NCI-H2196 treated with DMSO at 0.1 percent for 48 hours (cell line): ENCODE results near the gene NANOS1.

ENCODE experiments used
- DNase-seq: peaks from one replicate; lab custom pipeline; 2025; ENCODE audit not compliant: unreplicated experiment; lab: John Stamatoyannopoulos, UW

NANOS1 gene, protein sequence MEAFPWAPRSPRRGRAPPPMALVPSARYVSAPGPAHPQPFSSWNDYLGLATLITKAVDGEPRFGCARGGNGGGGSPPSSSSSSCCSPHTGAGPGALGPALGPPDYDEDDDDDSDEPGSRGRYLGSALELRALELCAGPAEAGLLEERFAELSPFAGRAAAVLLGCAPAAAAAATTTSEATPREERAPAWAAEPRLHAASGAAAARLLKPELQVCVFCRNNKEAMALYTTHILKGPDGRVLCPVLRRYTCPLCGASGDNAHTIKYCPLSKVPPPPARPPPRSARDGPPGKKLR

DNA sequence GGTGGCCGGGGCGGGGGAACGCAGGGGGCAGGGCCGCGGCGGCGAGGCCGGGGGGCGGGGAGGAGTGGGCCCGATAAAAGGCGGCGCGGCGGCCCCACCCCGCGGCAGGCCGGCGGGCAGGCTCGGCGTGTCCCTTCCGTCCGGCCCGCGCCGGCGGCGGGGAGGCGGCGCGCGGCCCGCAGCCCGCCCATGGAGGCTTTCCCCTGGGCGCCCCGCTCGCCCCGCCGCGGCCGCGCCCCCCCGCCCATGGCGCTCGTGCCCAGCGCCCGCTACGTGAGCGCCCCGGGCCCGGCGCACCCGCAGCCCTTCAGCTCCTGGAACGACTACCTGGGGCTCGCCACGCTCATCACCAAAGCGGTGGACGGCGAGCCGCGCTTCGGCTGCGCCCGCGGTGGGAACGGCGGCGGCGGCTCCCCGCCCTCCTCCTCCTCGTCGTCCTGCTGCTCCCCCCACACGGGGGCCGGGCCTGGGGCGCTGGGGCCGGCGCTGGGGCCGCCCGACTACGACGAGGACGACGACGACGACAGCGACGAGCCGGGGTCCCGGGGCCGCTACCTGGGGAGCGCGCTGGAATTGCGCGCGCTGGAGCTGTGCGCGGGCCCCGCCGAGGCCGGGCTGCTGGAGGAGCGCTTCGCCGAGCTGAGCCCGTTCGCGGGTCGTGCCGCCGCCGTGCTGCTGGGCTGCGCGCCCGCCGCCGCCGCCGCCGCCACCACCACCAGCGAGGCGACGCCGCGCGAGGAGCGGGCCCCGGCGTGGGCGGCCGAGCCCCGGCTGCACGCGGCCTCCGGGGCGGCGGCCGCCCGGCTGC is at the start of gene NANOS1:
NANOS1 (plus strand) TSS at position 102 of the 808 bp plus-strand sequence; CDS start at position 190, 88 bp downstream.
- no peak for DNase-seq

DNA sequence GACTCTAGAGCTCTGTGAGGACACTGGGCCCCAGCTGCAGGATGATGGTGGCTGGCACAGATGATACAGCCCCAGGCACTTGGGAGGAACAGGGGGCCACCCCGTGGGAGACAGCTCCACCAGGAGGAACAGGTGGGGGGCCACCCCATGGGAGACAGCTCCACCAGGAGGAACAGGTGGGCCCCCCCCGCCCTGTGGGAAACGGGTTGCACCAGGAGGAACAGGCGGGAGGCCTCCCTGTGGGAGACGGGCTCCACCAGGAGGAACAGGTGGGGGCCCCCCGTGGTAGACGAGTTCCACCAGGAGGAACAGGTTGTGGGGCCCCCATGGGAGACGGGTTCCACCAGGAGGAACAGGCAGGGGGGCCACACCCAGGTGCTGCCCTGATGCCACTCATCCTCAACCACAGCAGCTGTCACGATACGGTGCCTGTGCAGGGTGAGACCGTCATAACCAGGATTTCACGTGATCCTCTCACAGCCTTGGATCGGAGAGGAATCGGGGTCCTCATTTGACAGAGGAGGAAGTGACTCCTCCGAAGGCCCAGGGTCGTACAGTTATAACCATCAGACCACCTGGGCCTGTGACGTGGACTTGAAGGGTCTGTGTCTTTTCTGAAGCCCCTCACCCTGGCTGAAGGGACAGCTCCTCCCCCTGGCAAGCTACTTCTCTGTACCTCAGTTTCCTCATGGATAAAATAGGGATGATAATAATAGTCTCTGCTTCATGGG is 49.2 kb upstream of the NANOS1 start:
- no peak for DNase-seq

DNA sequence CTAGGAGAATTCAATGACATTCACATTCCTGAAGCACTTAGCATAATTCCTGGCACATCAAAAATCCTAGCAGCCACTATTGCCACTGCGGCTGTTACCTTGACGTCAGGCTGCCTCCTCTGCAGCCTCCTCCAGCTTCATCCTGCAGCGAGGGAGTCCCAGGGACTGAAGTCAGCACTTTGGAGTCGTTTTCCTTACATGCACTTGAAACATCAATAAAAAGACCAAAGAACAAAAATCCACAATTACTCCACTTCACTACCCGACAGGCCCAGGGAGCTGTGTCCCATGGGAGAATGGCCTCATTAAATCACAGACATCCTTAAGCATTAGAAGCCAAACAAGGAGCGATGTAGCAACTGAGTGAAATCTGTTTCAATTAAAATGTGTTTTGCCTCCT is 48.6 kb upstream of the NANOS1 start:
- no peak for DNase-seq

DNA sequence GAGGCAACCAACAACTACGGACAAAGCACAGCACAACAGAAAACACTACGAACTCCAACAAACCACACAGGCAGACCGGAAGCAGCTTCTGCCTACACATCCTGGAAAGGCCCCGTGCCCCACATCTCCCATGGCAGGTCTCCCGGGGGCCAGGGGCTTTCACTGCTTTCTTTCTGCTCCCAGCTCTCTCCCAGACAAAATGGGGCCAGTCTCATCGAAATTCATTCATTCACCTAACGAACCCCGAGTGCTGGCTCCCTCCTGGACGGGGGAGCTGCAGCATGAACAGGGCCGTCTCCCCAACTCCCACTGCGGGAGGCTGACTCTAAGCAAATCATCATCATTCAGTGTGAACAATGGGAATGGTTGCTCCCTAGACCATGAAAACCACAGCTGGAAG is 47.6 kb upstream of the NANOS1 start:
- no peak for DNase-seq

DNA sequence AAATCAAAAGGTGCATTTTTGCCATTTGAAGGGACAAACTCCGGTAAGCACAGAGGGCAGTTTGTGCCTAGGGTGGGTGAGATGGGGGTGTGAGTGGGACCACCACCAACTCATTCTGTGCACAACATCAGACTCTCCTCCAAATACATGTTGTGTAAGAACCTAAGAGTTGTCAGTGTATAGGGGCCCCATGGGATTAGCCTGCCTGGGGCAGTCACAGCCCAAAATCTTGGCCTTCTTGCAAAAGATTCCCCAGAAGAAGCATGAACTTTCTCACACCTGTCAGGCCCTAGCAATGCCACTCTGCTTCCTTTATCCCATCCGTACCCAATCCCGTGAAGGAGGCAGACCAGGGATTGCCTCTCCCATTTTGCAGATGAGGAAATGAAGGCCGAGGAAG is 47.1 kb upstream of the NANOS1 start:
- DNase-seq = no peak

DNA sequence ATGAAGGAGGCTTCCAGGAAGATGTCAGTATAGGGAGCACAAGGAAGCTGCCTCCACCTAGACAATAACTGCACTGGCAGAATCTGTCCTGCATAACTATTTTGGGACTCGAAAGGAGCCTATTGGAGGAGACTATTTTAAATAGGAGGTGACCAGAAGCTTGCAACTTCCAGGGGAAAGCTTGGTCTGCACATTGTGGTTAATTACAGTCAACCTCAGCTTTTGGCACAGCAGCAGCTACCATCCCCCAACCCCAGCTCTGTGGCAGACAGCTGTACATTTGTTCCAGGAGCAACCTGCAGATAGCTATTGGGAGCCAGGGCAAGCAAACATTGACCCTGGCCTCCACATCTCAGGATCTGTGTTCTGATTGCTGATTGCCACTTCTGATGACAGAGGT is 46.3 kb upstream of the NANOS1 start:
- DNase-seq = no peak

DNA sequence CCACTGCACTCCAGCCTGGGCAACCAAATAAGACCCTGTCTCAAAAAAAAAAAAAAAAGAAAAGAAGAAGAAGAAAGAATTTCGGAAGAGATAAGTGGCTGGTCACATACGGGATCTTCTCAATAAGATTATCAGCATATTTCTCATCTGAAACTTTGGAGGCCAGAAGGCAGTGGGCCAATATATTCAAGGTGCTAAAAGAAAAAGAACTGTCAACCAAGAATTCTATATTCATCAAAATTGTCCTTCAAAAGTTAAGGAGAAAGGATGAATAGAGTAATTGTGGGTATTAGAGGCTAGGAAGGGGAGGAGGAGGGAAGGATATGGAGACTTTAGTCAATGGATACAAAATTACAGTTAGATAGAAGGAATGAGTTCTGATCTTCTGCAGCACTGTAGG is 43.9 kb upstream of the NANOS1 start:
- no peak for DNase-seq

DNA sequence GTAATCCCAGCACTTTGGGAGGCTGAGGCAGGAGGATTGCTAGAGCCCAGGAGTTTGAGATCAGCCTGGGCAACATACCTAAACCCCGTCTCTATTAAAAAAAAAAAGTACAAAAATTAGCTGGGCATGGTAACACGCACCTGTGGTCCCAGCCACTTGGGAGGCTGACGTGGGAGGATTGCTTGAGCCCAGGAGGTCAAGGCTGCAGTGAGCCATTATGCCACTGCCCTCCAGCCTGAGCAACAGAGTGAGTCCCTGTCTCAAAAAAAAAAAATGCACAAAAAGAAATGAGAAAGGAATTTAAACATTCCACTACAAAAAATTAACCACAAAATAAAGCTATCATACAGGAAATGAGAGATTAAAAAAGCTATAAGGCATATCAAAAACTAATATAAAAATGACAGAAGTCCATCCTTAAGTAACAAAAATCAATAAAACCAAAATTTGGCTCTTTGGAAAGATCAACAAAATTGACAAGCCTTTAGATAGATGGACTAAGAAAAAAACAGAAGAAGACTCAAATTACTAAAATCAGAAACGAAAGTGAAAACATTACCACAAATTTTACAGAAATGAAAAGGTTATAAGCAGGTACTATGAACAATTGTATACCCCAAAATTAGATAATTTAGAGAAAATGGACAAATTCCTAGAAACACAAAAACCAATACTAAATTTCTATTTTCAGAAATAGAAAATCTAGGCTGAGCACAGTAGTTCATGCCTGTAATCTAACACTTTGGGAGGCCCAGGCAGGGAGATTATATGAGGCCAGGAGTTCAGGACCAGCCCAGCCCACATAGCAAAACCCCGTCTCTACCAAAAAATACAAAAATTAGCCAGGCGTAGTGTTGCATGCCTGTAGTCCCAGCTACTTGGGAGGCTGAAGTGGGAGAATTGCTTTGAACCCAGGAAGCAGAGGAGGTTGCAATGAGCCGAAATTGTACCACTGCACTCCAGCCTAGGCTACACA is 42.4 kb upstream of the NANOS1 start:
- no peak for DNase-seq

DNA sequence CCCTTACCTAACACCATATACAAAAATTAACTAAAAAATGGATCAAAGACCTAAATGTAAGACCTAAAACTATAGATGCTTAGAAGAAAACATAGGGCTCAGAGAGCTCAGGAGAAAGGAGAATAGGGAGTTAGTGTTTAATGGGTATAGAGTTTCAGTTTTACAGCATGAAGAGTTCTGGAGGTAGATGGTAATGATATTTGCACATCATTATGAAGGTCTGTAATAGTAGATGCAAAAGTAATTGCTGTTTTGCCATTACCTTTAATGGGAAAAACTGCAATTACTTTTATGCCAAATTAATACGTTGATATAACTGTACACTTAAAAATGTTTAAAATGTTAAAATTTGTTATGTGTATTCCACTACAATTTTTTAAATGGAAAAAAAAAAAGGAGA is 39.2 kb upstream of the NANOS1 start:
- DNase-seq = no peak

DNA sequence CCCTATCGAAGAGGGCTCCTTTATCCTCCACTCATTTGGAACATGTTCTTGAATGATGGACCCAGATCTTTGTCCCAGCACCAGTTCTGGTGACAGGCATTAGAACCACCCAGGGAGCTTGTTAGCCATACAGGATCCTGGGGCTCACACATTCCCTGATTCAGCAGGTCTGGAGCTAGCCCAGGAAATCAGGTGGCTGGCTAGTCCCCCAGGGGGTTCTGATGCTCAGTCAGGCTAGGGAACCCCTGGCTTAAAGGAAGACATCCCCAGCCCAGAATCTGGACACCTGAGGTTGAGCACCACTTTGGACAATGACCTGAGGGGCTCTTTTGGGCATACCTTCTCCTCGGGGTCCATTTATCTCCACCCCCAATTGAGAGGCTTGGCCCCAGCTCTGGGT is 37.0 kb upstream of the NANOS1 start:
- no peak for DNase-seq

DNA sequence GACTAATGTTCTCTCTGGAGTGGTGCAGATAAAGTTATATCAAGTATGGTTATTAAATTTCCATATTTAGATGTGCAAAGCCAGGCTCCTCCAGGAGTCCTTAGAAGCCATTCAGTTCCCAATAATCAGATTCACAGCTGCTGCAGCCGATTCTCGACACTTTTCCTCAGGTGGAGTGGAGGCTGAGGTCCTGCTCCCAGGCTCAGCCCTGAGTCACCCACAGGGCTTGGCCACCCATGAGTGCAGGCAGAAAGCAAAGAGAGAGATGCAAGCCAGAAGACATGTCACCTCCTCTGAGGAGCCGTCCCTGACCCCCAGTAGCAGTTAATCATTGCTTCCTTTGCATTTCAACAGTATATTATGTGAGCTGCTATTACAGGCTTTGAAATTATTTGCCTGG is 36.3 kb upstream of the NANOS1 start:
- DNase-seq = no peak

DNA sequence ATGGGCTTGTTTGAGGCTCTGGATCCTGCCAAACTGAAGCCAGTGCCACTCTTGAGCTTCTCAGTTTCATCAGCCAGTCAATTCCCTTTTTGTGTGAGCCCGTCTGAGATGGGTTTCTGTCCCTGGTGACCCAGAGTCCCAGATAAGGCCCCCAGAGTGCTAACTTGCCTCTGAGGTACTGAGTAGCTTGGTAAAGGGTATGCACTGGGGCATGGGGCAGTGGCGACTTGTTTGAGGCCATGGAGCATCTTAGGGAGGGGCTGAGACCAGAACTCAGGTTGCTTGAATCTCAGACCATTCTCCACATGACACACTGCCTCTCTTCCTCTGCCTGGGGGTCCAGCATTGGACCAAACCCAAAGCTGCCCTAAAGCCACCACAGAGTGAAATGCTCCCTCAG is 35.2 kb upstream of the NANOS1 start:
- DNase-seq = no peak

DNA sequence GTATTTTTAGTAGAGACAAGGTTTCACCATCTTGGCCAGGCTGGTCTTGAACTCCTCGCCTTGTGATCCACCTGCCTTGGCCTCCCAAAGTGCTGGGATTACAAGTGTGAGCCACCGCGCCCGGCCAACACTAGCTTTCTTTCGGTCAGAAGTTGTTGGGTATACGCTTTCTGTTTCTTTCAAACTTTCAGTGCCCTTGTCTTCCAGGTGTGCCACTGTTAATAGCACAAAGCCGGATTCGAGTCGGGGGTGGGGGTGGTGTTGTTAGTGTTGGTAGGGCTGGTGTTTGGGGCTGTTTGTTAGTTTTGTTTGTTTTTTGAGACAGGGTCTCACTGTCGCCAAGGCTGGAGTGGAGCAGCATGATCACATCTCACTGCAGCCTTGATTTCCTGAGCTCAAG is 33.8 kb upstream of the NANOS1 start:
- DNase-seq = no peak

DNA sequence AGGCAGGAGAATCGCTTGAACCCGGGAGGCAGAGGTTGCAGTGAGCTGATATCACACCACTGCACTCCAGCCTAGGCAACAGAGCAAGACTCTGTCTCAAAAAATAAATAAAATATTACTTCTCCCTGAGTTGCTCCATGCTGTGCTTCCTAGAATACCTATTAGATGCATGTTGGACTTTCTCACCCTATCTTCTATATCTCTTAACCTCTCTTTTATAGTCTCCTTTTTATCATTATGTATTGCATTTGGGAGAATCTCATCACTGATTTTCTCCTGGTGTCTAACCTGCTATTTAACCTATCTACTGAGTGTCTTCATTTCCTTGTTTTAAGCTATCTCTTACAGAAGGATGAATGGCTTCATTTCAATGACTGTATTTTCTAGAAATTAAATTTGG is 32.1 kb upstream of the NANOS1 start:
- no peak for DNase-seq

DNA sequence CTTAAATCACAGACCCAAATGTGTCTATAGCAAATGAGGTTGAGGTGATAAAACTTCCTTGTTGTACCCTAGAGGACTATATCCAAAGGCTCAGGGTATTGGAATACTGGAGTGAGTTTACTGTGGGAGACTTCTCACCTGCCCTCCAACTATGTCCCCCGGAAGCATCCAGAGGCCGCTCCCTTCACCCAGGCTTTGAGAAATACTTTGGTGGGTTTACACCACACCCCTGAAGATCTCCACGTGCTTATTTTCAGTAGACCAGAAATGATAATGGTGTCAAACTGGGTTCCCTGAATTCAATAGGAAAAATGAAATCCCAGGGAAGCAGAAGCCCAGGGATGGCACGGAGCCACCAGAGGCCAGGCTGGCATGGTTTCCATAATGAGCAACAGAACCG is 31.3 kb upstream of the NANOS1 start:
- no peak for DNase-seq

DNA sequence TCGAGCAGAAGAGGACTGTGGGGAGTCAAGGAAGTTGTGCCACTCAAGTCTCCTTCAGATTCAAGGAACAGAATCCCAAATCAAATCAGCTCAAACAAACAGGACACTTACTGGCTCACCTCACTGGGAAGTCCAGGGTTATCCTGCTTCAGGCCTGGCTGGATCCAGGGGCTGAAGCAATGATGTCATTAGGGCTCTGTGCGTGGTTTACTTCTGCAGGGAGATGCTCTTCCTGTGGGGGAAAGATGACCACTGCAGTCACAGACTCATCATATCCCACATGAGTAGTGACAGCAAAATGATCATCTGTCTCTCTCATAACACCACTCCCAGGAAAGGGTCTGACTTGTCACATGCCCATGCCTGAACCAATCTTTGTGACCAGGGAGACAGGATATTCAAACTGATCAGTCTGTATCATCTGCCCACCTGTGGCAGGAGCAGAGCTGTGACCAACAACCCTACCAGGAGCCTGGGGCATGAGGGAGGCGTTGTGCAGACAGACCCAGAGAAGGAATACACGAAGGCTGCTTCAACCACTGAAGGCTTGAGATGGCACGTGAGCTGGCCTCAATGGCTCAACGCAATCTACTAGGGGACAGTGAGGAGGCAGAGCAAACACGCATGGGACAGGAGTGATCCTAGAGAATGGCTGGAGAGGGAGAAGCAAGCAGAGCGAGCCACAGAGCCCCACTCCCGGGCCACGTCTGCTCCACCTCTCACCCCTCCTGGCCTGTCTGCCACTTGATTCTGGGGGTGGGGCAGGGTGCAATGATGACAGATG is 27.6 kb upstream of the NANOS1 start:
- DNase-seq = no peak

DNA sequence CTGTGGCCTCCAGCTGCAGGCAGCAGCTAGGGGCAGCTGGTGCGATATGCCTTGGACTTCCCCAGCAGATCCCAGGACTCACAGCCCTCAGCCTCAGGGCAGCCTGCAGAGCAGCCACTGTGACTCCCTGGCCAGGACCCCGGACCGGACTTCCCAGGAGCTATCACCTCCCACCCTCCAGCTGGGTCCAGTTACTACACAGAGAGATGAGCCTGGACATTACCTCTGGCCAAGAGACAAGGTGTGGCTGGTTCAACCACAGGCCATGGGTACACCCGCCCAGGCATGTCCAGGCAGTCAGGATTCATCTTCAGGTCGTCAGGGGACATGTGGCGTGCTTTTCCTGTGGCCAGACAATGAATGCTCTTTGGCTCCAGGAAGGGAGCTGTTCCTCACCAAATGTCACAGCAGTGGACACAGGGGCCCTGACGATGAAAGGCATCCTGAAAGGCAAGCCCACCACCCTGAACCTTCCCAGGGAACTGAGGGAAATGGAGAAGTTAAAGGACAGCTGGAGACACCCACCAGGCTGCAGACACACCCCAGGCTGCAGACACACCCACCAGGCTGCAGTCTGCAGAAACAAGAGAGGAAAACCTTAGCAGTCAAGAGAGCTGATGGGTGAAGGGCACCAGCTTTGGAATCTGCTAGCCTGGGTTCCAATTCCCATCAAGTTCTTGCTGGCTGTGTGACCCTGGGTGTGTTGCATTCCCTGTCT is 25.8 kb upstream of the NANOS1 start:
- no peak for DNase-seq

DNA sequence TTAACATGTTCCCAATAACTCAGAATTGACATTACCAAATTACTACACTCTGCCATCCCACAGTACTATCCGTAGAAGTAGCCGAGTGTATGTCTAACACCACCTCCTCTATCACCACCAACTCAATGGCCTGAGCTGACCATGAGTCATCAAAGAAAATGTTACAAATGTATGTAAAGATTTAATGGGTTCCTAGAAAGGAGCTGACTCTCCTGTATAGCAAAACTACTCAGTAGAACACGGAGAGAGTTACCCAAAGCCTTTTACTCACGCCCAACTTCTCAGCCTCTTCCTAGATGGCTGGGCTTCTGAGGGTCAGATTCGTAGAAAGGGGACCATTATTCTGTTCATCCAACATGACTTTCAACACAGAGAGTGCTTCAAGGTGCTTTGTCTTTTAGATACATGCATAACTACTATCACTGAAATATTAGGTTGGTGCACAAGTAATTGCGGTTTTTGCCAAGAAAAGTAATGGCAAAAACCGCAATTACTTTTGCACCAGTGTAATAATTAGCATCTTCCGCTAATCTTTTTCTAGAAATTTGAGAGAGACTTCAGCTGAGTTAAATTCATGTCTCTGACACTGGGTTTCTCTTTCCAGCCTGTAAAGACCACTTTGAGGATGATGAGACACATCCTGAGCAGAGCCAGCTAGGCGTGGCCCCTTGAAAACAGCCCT is 24.0 kb upstream of the NANOS1 start:
- DNase-seq = no peak
